GM23338 (cell line): ENCODE data around the gene TTLL3. TPM values are rescaled to one million over a fixed set of nuclear protein-coding genes. Genes with fewer than 3 reads are reported as not detected.

Source experiments
- ATAC-seq: fragments of 200-7000 bp; cut with Tn5 transposase; 3 replicates; pipeline ENCODE4 v1.9.1; 2020
- DNase-seq: peaks from one replicate; pipeline ENCODE4 v3.0.0-alpha.2; 2015; ENCODE audit warnings: low spot score
- H2AFZ ChIP-seq: fragments of 200-600 bp; sonication (generic); 2 replicates; pipeline ENCODE4 v1.8.0; 2016; ENCODE audit warnings: antibody characterized with exemption, mild to moderate bottlenecking, moderate library complexity
- H3F3A ChIP-seq: fragments of 200-600 bp; sonication (generic); replicated peaks from 2 replicates; pipeline ENCODE4 v1.8.0; 2017; ENCODE audit warnings: antibody characterized with exemption, mixed run types, low read depth
- H3K27ac ChIP-seq: fragments of 200-600 bp; sonication (generic); 2 replicates; pipeline ENCODE4 v1.6.1; 2016; ENCODE audit warnings: low read depth
- H3K27me3 ChIP-seq: fragments of 200-600 bp; sonication (generic); 2 replicates; pipeline ENCODE4 v1.8.0; 2016; ENCODE audit warnings: mild to moderate bottlenecking, mixed run types, moderate library complexity; ENCODE audit not compliant: insufficient read depth
- H3K36me3 ChIP-seq: fragments of 200-600 bp; sonication (generic); 2 replicates; pipeline ENCODE4 v1.8.0; 2016; ENCODE audit warnings: mild to moderate bottlenecking; ENCODE audit not compliant: insufficient read depth
- H3K4me1 ChIP-seq: fragments of 200-600 bp; sonication (generic); 2 replicates; pipeline ENCODE4 v1.8.0; 2016; ENCODE audit warnings: mild to moderate bottlenecking, moderate library complexity; ENCODE audit not compliant: insufficient read depth
- H3K4me2 ChIP-seq: fragments of 200-600 bp; sonication (generic); 2 replicates; pipeline ENCODE4 v1.7.1; 2017; ENCODE audit warnings: mixed run types
- H3K4me3 ChIP-seq: fragments of 200-600 bp; sonication (generic); 2 replicates; pipeline ENCODE4 v1.6.1; 2016; ENCODE audit warnings: mixed run types
- H3K79me2 ChIP-seq: fragments of 200-600 bp; sonication (generic); replicated peaks from 2 replicates; pipeline ENCODE4 v1.8.0; 2017; ENCODE audit warnings: mild to moderate bottlenecking; ENCODE audit not compliant: insufficient read depth
- H3K9me2 ChIP-seq: fragments of 200-600 bp; sonication (generic); 2 replicates; pipeline ENCODE4 v1.8.0; 2017; ENCODE audit not compliant: insufficient read depth
- H4K20me1 ChIP-seq: fragments of 200-600 bp; sonication (generic); replicated peaks from 2 replicates; pipeline ENCODE4 v1.8.0; 2017; ENCODE audit warnings: mild to moderate bottlenecking; ENCODE audit not compliant: insufficient read depth
- H3K27ac Mint-ChIP-seq: 2 replicates; pipeline ENCODE4 v1.8.0; 2020; ENCODE audit warnings: inconsistent platforms, mild to moderate bottlenecking, moderate library complexity, mixed read lengths
- H3K27me3 Mint-ChIP-seq: 3 replicates; pipeline ENCODE4 v1.8.0; 2022; ENCODE audit warnings: low read depth, mild to moderate bottlenecking, moderate library complexity, mixed read lengths, inconsistent platforms; ENCODE audit not compliant: insufficient read depth, poor library complexity
- H3K36me3 Mint-ChIP-seq: 3 replicates; pipeline ENCODE4 v1.8.0; 2021; ENCODE audit warnings: low read depth, mild to moderate bottlenecking, inconsistent platforms, moderate library complexity, mixed read lengths
- H3K4me1 Mint-ChIP-seq: 3 replicates; pipeline ENCODE4 v1.8.0; 2020; ENCODE audit warnings: mild to moderate bottlenecking, inconsistent platforms, mixed read lengths
- H3K4me3 Mint-ChIP-seq: 3 replicates; pipeline ENCODE4 v1.8.0; 2021; ENCODE audit warnings: moderate library complexity, mild to moderate bottlenecking, inconsistent platforms, mixed read lengths
- H3K9me3 Mint-ChIP-seq: 3 replicates; pipeline ENCODE4 v1.8.0; 2020; ENCODE audit warnings: moderate library complexity, mild to moderate bottlenecking, inconsistent platforms, mixed read lengths
- EZH2 ChIP-seq: fragments of 200-600 bp; sonication (generic); IDR thresholded peaks from one replicate; pipeline ENCODE4 v1.8.0; 2017; ENCODE audit warnings: antibody characterized with exemption, mild to moderate bottlenecking, low read depth; ENCODE audit not compliant: unreplicated experiment
- EZH2phosphoT487 ChIP-seq: fragments of 200-600 bp; sonication (generic); IDR thresholded peaks from one replicate; pipeline ENCODE4 v1.8.1; 2018; ENCODE audit warnings: antibody characterized with exemption; ENCODE audit not compliant: unreplicated experiment
- JUNB ChIP-seq: IDR thresholded peaks from one replicate; pipeline ENCODE4 v1.6.1; 2016; ENCODE audit warnings: antibody characterized with exemption; ENCODE audit not compliant: unreplicated experiment
- NANOG ChIP-seq: IDR thresholded peaks from 2 replicates; pipeline ENCODE4 v1.6.1; 2016; ENCODE audit warnings: antibody characterized with exemption, borderline replicate concordance
- POLR2AphosphoS5 ChIP-seq: IDR thresholded peaks from 2 replicates; pipeline ENCODE4 v1.6.1; 2016; ENCODE audit warnings: antibody characterized with exemption, low read depth
- STAT1 ChIP-seq: IDR thresholded peaks from one replicate; pipeline ENCODE4 v1.6.1; 2016; ENCODE audit warnings: antibody characterized with exemption; ENCODE audit not compliant: unreplicated experiment
- ZNF331 ChIP-seq: fragments of 250-450 bp; sonication (Bioruptor Pico); IDR thresholded peaks from 2 replicates; pipeline ENCODE4 v1.5.0; 2020; ENCODE audit warnings: low read depth, mild to moderate bottlenecking, moderate library complexity
- ZNF462 ChIP-seq: fragments of 250-450 bp; sonication (Bioruptor Pico); IDR thresholded peaks from 2 replicates; pipeline ENCODE4 v1.5.0; 2020; ENCODE audit warnings: mild to moderate bottlenecking, moderate library complexity
- polyA plus RNA-seq: library from polyadenylated mRNA; unstranded; fragments of >200 nt; fragmentation: Nextera tagmentation; extraction: Ambion mirVana; gene quantifications from 2 replicates; pipeline ENCODE4 v1.2.1, GENCODE V29; 2016
- total RNA-seq: library from RNA; depleted of rRNA; stranded (reverse); fragments of >200 nt; shearing (Covaris generic); gene quantifications from 2 replicates; pipeline ENCODE4 v1.2.3, GENCODE V29; 2014
- TF ChIP-seq, protein P1 (sequence below): IDR thresholded peaks from one replicate; pipeline ENCODE4 v1.6.1; 2018; ENCODE audit warnings: antibody characterized with exemption; ENCODE audit not compliant: unreplicated experiment
- TF ChIP-seq, protein P2 (sequence below): IDR thresholded peaks from 2 replicates; pipeline ENCODE4 v1.6.1; 2016; ENCODE audit warnings: antibody characterized with exemption

The TTLL3 gene
- total and polyA plus RNA-seq, 2 experiments from 2014 or later, result 3.7 to 5.3 TPM

DNA sequence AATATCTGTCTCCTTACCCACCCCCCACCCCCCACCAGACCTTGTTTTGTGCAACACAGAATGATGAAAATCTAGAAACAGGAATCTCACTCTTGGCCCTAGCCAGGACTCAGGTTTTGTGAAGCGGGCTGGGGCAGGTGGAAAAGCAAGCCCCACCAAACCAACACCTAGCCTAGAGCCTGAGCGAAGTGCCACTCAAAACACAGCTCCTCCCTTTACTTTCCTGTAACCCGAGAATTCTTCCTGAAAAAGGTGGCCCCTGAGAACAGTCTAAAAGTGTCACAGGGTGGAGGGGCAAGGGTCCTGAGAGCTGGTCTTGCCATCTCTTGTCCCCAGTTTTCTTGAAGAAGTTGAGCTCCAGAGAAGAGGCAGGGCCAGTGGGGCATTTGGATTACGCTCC is 51.1 kb downstream of the TTLL3 start (continued):
- TF ChIP-seq ZNF462, result no peak

- peaks cover 25% of the 10 kb centered on the region for H3K4me1 Mint-ChIP-seq
- TF ChIP-seq JUNB, result no peak
- TF ChIP-seq, protein P1, sequence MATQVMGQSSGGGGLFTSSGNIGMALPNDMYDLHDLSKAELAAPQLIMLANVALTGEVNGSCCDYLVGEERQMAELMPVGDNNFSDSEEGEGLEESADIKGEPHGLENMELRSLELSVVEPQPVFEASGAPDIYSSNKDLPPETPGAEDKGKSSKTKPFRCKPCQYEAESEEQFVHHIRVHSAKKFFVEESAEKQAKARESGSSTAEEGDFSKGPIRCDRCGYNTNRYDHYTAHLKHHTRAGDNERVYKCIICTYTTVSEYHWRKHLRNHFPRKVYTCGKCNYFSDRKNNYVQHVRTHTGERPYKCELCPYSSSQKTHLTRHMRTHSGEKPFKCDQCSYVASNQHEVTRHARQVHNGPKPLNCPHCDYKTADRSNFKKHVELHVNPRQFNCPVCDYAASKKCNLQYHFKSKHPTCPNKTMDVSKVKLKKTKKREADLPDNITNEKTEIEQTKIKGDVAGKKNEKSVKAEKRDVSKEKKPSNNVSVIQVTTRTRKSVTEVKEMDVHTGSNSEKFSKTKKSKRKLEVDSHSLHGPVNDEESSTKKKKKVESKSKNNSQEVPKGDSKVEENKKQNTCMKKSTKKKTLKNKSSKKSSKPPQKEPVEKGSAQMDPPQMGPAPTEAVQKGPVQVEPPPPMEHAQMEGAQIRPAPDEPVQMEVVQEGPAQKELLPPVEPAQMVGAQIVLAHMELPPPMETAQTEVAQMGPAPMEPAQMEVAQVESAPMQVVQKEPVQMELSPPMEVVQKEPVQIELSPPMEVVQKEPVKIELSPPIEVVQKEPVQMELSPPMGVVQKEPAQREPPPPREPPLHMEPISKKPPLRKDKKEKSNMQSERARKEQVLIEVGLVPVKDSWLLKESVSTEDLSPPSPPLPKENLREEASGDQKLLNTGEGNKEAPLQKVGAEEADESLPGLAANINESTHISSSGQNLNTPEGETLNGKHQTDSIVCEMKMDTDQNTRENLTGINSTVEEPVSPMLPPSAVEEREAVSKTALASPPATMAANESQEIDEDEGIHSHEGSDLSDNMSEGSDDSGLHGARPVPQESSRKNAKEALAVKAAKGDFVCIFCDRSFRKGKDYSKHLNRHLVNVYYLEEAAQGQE, result no peak
- TF ChIP-seq EZH2, result no peak
- no peak for TF ChIP-seq ZNF331
- TF ChIP-seq POLR2AphosphoS5, result no peak
- TF ChIP-seq NANOG, result no peak
- no peak for TF ChIP-seq EZH2phosphoT487
- TF ChIP-seq, protein P2, sequence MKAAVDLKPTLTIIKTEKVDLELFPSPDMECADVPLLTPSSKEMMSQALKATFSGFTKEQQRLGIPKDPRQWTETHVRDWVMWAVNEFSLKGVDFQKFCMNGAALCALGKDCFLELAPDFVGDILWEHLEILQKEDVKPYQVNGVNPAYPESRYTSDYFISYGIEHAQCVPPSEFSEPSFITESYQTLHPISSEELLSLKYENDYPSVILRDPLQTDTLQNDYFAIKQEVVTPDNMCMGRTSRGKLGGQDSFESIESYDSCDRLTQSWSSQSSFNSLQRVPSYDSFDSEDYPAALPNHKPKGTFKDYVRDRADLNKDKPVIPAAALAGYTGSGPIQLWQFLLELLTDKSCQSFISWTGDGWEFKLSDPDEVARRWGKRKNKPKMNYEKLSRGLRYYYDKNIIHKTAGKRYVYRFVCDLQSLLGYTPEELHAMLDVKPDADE, result no peak
- no peak for TF ChIP-seq STAT1
Observed at GRCh38 chr3:9861626-9862130, 51.6 kb downstream of the TTLL3 start.

More at GRCh38 chr3:9861626-9862130, 51.6 kb downstream of the TTLL3 start:
- no peak for ATAC-seq
- H3K27me3 ChIP-seq, result 0 out of 2 replicates have a peak, but pooled peaks cover 2% of the 10 kb centered on the region
- no peaks in the 10 kb centered on the region for H3F3A ChIP-seq
- H3K36me3 ChIP-seq, result no peaks in the 10 kb centered on the region
- peak overlapping the region; percentile 88 for H3K4me2 ChIP-seq
- H4K20me1 ChIP-seq, result no peaks in the 10 kb centered on the region
- Mint-ChIP-seq H3K36me3 (no peaks in the 10 kb centered on the region), H3K4me3 (peak overlapping the region; percentile 66; the same call in 1 of the 3 replicates), H3K27ac (no peak overlapping the region), H3K27me3 (peaks cover 9% of the 10 kb centered on the region), H3K9me3 (no peaks in the 10 kb centered on the region)
- DNase-seq, result no peak
- no peaks in the 10 kb centered on the region for H3K79me2 ChIP-seq
- H3K4me3 ChIP-seq, result peak overlapping the region; percentile 60; the same call in 1 of the 2 replicates
- no peaks in the 10 kb centered on the region for H3K9me2 ChIP-seq
- H3K27ac ChIP-seq, result no peak overlapping the region
- no peak overlapping the region; the same call in 1 of the 2 replicates for H2AFZ ChIP-seq
- peaks cover 3% of the 10 kb centered on the region; the same call in 1 of the 2 replicates for H3K4me1 ChIP-seq
